Bone marrow (tissue), 2 donors: ENCODE data around the gene ANKFN1.
"Not testable (repeated sequence)": the region's sequence is repeated elsewhere in the genome, so short reads cannot be mapped to it uniquely, and the experiment has no call there.

Experiments
- DNase-seq, 2 donors: peaks; one replicate each; lab custom pipeline; 2025; lab: John Stamatoyannopoulos, UW

ANKFN1 gene

DNA sequence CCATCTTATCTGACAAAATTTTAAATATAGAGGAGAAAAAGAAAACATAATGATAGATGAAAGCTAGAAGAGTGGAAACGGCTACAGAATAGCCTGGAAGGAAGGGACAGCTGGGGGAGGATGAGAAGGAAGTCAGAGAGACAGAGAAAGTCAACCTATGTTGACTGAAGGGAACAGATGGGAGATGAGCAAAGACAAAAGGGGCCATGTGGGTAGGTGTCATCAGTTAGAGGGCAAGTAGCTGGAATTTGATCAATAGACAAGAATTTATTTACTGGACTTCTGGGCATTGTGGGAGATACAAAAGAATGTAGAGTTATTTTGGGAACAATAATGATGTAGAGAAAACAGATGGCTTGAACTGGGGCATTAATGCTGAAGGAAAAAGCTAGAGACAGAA, 194.4 kb downstream of the ANKFN1 start:
- DNase-seq, result no peak

DNA sequence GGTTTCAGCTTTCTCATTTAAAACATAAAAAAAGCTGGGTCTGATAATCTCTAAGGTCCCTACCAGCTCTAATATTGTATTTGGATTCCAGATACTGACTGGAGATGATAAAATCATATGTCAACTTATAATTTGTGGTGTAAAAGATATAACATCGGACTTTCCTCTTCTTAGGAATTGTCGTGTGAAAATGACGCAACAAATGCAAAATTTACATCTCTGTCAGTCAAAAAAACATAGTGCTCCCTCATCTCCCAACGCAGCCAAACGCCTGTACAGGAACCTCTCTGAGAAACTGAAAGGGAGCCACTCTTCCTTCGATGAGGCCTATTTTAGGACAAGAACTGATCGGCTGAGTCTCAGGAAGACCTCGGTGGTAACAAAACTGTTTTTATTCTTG, 197.3 kb downstream of the ANKFN1 start:
- no peak for DNase-seq

DNA sequence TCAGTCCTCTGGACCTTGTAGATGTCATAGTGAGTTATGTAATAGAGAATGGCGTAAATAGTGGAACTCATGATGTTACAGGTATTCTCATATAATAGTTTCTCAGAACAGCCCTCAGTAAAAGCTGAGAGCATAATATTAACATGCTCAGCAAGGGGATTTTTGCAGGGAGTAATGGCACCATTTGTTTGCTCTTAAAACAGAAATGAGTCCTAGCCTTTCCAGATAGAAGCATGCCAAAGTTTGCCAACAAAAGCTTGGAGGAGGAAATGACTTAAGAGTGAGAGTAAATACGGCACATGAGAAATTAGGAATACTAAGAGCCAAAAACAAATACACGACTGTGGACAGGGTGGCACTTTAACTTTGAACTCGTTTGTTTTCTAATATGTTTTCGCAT, 198.4 kb downstream of the ANKFN1 start:
- DNase-seq, result no peak

GRCh38 chr17:56358651-56359050, 205.4 kb downstream of the ANKFN1 start:
- no peak for DNase-seq

- no peak for DNase-seq
Observed at GRCh38 chr17:56359518-56359917, 206.2 kb downstream of the ANKFN1 start.

DNA sequence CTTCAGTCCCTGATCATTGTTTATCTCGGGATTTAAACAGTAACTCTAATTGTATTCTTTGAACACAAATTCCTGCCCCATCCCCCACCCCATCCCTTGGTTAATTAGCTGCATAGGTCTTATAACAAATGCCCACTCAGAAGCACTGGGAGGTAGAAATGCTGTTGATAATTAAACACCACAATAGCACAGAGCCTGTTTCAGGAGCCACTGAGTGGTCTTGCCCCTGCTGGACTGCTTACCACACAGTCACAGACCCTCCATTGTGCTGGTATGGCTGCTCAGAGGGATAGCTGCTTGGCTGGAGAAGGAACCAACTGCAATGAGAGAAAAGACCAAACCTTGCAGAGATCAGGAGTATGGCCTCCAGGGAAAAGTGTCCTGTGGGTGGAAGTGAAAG, 214.1 kb downstream of the ANKFN1 start:
- no peak for DNase-seq

DNA sequence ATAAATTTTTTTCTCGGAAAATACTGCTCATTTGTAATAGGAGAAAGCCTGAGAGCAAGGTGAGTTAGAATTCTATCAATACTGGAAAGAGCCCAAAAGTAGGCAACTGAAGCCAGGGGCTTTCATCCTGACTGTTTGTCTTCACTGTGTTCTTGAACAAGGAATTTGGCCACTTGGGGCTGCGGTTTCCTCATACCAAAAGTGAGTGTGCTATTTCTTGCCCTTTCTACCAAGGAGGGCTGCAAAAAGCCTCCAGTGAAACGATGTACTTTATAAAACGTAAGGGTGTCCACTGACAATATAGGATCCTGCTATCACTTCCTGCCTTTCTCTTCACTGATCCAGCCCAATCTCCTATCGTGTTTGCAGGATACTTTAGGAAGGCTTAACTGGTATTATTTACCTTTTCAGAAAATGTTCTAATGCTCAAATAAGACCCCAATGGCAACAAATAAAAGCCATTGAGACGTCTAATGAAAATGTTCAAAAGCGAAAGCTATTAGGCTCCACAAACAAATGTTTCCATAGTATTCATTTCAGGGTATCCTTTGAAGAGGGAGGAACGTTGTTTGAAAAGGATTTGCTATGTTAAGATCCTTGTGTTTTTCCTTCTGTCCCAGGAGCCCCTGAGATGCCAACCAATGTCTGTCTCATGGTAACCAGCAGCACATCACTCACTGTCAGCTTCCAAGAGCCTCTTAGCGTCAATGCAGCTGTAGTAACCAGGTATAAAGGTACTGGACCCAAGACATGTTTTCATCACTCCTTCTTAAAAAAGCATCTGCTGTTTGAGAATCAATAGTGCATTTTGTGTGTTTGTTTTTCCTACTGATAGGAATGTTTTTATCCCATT, 220.9 kb downstream of the ANKFN1 start:
- DNase-seq, result no peak

- no peak for DNase-seq
Observed at GRCh38 chr17:56389356-56389755, 236.1 kb downstream of the ANKFN1 start.

DNA sequence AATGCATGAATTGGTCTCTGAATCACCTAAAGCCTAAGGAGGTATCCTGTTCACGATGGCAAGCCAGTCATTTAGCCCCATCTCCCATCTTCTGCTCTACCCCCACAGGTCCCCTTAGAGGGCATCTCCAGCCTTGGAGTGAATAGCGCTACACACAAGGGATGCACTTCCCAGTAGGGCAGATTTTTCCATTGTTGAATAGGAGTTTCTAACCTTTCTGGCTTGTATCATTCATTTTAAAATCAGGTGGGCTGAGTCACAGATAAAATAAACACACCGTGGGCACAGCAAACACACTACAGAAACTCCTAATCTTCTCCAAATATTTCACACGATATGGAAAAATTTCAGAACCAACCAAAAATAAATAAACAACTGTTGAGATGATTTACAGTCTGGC, 239.0 kb downstream of the ANKFN1 start:
- DNase-seq, result no peak

GRCh38 chr17:56393156-56393555, 239.9 kb downstream of the ANKFN1 start:
- DNase-seq, result no peak

- DNase-seq, result no peak
Observed at GRCh38 chr17:56395787-56396186, 242.5 kb downstream of the ANKFN1 start.

DNA sequence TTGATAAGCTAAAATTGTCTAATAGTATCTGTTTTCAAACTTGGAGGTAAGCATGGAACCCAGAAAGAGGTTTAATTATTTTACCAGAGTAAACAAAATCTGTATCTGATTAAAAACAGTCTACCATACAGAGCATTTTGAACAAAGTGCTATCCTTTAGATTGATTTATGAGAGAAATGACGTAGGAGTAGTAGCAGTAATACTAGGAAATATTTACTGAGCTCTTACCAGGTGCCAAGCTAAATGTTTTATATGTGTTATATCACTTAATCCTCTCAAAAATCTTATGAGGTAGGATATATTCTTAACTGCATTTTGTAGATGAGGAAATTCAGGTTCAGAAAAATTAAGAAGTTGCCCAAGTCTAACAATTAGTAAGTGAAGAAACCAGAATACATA, 253.8 kb downstream of the ANKFN1 start:
- no peak for DNase-seq

DNA sequence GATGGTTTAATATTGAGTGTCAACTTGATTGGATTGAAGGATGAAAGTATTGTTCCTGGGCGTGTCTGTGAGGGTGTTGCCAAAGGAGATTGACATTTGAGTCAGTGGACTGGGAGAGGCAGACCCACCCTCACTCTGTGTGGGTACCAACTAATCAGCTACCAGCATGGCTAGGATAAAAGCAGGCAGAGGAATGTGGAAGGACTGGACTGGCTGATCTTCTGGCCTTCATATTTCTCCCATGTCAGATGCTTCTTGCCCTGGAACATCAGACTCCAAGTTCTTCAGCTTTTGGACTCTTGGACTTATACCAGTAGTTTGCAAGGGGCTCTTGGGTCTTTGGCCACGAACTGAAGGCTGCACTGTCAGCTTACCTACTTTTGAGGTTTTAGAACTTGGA, 259.1 kb downstream of the ANKFN1 start:
- DNase-seq, result not testable (repeated sequence)

DNA sequence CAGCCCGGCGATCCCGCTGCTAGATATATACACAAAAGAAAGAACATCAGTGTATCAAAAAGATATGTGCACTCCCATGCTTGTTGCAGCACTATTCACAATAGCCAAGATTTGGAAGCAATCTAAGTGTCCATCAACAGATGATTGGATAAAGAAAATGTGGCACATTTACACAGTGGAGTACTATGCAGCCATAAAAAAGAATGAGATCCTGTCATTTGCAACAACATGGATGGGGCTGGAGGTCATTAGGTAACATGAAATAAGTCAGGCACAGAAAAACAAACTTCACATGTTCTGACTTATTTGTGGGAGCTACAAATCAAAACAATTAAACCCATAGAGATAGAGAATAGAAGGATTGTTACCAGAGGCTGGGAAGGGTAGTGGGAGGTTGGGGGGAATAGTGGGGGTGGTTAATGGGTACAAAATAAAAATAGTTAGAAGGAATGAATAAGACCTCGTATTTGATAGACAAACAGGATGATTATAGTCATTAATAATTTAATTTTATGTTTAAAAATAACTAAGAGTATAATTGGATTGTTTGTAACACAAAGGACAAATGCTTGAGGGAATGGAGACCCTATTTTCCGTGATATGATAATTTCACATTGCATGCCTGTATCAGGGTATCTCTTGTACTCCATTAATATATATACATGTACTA, 263.5 kb downstream of the ANKFN1 start:
- DNase-seq, result no peak

DNA sequence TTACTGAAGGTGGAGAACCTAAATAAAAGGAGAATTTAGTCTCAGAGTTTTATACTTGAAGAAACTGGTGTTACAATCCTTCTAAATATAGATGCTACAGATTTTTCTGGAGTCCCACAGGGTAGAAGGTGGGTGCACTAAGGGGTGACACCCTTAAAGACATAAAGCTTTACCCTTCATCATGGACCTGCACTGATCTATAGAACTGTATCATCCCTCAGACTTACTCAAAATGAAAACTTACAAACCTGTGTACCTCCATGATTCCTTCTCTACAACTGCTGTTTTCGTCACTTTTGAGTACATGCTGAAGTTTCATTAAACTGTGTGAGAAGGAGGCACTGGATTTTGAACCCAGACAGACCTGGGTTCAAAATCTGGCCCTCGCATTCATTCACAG, 270.7 kb downstream of the ANKFN1 start:
- DNase-seq, result no peak

DNA sequence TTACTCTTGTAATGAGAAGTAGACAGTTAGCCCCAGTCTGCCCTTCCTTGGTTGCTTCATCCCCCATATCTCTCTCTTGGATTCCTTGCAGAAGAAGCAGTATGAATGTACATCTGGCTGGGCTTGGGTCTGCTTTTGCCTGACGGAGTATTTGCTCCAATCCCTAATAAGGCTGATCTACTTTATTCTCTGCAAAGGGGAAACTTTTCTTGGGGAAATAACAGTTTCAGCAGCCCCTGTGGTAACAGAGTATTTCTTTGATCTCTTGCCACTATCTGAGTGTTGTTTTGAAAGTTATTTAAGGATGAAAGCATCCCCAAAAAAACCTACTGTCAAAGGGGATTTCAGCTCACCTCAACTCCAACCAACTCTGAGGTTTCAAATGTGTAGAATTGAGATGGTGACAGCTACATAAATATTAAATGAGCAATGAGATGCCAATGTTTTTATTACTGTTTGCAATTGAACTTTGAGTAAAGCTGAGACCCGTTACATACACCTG, 271.3 kb downstream of the ANKFN1 start:
- DNase-seq, result no peak

DNA sequence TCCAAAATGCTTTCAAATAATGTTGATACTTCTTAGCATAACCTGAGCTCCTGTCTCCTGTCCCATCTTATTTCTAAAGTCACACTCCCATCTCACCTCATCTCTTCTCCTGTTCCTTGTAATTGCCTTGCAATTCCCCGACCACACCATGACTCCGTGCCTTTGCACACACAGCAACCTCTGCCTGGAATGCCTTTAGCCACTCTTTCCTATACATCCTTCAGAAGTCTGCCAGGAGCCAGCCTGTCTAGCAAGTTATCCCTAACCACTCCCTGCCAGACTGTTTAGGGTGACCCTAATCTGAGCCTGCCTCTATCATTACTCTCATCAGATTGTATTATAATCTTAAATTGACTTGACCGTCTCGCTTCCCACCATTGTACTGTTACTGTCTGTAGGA, 272.2 kb downstream of the ANKFN1 start:
- no peak for DNase-seq

DNA sequence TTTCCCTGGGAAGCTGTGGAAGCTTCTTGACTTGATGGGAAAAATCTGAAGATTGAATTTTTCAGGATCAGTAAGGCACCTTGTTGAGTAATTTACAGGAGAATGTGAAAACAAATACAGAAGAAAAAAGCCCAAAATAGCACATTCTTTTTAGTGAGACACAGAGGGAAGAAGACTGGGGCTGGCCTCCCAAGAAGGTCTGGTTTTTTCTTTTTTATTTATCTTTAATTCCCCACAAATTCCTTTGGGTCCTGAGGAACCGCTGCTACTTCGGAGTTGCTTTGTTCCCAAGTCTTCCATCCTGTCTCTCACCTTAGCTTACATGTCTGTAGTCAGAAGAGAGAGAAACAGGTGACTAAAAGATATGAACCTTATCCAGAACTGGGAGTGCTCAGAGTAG, 273.6 kb downstream of the ANKFN1 start:
- DNase-seq, result no peak

DNA sequence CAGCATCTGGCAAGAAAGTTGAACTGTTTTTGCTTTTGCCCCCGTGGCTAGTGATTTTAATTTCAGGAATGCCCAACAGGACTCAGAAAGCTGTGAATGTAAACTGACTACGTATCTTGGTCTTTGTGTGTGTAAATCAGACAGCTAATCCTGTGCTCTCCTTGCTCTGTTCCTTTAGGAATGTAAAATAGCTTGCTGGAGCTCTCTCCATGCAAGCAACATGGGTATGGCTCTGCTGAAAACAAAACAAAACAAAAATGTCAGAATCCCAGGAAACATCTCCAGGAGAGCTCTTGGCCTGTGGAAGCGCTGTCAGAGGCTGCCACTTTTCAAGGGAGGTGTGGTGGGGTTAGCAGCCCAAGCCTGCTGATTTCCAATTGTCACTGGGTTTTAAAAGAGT, 278.5 kb downstream of the ANKFN1 start:
- no peak for DNase-seq

DNA sequence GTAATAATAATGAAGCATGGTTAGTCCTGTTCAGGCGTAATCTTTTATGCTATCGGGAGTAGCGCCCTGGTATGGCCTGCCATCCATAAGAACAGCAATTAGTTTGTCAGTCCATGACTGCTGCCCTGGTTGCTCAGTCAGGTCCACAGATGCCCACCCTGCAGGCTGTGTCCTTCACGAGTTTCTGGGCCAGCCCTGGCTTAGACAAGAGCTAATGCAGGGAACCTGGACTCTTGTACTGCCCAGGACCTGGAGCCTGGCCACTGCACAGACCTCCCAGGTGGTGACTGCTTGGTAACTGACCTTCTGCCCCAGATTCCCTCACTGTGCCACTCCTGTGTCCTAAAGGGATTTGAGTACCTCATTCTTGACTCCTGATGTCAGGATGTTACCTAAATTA, 279.2 kb downstream of the ANKFN1 start:
- no peak for DNase-seq

GRCh38 chr17:56434610-56435009, 281.3 kb downstream of the ANKFN1 start:
- no peak for DNase-seq

DNA sequence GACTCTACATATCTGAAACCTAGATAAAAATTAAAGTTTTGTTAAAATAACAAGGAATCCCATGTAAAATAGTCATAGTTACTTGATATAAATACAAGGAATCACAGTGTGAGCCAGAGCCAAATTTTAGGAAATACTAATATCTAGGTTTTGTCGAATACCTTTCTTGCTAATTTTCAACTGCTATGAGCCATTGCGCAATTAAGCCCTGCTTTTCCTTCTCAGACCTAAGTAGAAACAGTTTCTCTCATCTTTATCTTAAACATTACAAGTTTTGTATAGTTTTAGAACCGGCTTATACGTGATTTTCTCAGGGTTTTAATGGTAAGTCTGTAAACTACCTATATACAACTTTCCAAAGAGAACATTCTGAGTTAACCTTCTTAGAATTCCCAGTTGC, 282.9 kb downstream of the ANKFN1 start:
- DNase-seq, result no peak

DNA sequence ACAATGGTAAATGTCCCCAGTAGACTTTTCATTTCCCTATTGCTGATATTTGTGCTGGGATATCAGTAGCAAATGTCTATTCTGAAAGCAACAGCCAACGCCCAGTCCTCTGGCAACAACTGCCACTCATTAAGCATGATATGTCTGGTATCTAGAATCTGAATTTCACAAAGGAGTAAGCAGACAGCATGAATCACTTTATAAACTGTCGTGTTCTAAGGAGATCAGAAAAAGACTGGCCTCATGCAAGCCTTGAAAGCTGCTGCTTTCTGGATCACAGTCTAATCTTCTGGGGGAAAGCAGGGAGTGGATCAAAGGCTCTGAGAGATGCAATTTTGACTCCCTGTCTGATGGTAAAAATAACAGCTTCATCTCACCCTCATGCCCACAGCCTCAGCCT, 287.1 kb downstream of the ANKFN1 start:
- DNase-seq, result no peak

- no peak for DNase-seq
Observed at GRCh38 chr17:56441308-56441707, 288.0 kb downstream of the ANKFN1 start.
